ENCODE data around the gene UBTD2.
"Not testable (repeated sequence)": the region's sequence is repeated elsewhere in the genome, so short reads cannot be mapped to it uniquely, and the experiment has no call there.

UBTD2 gene

GRCh38 chr5:172207511-172207910 lies 76.1 kb downstream of the UBTD2 start:
- no peaks in the 10 kb centered on the region for H3K9me3 Mint-ChIP-seq
- H3K4me3 Mint-ChIP-seq: no peak overlapping the region
- peaks cover 13% of the 10 kb centered on the region for H3K4me1 Mint-ChIP-seq
- DNase-seq (no peak), ATAC-seq (no peak)
- no peak overlapping the region for H3K27ac Mint-ChIP-seq
- peaks cover 9% of the 10 kb centered on the region for H3K36me3 Mint-ChIP-seq (ENCODE audit: low read depth)
- no peaks in the 10 kb centered on the region for H3K27me3 Mint-ChIP-seq

GRCh38 chr5:172205984-172206383 lies 77.6 kb downstream of the UBTD2 start:
- ATAC-seq; DNase-seq; H3K4me3 Mint-ChIP-seq; H3K9me3 Mint-ChIP-seq; H3K27me3 Mint-ChIP-seq; H3K36me3 Mint-ChIP-seq (ENCODE audit: low read depth); H3K27ac Mint-ChIP-seq: not testable (repeated sequence)
- peaks cover 13% of the 10 kb centered on the region for H3K4me1 Mint-ChIP-seq

GRCh38 chr5:172200476-172200875 lies 83.1 kb downstream of the UBTD2 start:
- Mint-ChIP-seq H3K36me3 (ENCODE audit: low read depth) (no peaks in the 10 kb centered on the region), H3K4me3 (no peak overlapping the region), H3K27me3 (no peaks in the 10 kb centered on the region), H3K4me1 (no peaks in the 10 kb centered on the region), H3K9me3 (no peaks in the 10 kb centered on the region), H3K27ac (no peak overlapping the region)
- ATAC-seq (no peak), DNase-seq (no peak)

- ATAC-seq: no peak
- Mint-ChIP-seq H3K36me3 (ENCODE audit: low read depth) (no peaks in the 10 kb centered on the region), H3K27me3 (no peaks in the 10 kb centered on the region), H3K9me3 (no peaks in the 10 kb centered on the region), H3K27ac (no peak overlapping the region), H3K4me3 (no peak overlapping the region), H3K4me1 (no peaks in the 10 kb centered on the region)
- no peak for DNase-seq
Measured at GRCh38 chr5:172199446-172199845, 84.1 kb downstream of the UBTD2 start.

GRCh38 chr5:172197775-172198174 lies 85.8 kb downstream of the UBTD2 start:
- DNase-seq; H3K4me1 Mint-ChIP-seq; ATAC-seq; H3K4me3 Mint-ChIP-seq; H3K36me3 Mint-ChIP-seq (ENCODE audit: low read depth); H3K27ac Mint-ChIP-seq; H3K27me3 Mint-ChIP-seq; H3K9me3 Mint-ChIP-seq: not testable (repeated sequence)

GRCh38 chr5:172194985-172195774 lies 88.4 kb downstream of the UBTD2 start:
- H3K4me1 Mint-ChIP-seq: no peaks in the 10 kb centered on the region
- DNase-seq (no peak), ATAC-seq (no peak)
- H3K36me3 Mint-ChIP-seq (ENCODE audit: low read depth): no peaks in the 10 kb centered on the region
- no peak overlapping the region for H3K4me3 Mint-ChIP-seq
- H3K27me3 Mint-ChIP-seq: no peaks in the 10 kb centered on the region
- H3K9me3 Mint-ChIP-seq: no peaks in the 10 kb centered on the region
- no peak overlapping the region for H3K27ac Mint-ChIP-seq

- Mint-ChIP-seq H3K27me3 (no peaks in the 10 kb centered on the region), H3K27ac (no peak within 1 kb of the TSS)
- ATAC-seq: no peak
Measured at GRCh38 chr5:172193872-172194271, 89.7 kb downstream of the UBTD2 start, which contains the start of gene EFCAB9. Gene EFCAB9 (plus strand): TSS chr5:172194172. CDS start chr5:172194173, 1 bp downstream.

GRCh38 chr5:172189693-172190296 lies 93.8 kb downstream of the UBTD2 start:
- Mint-ChIP-seq H3K27me3 (no peaks in the 10 kb centered on the region), H3K9me3 (no peaks in the 10 kb centered on the region), H3K4me3 (no peak overlapping the region), H3K27ac (no peak overlapping the region), H3K36me3 (ENCODE audit: low read depth) (peaks cover 5% of the 10 kb centered on the region), H3K4me1 (peaks cover 21% of the 10 kb centered on the region)
- DNase-seq: no peak
- no peak for ATAC-seq

More at GRCh38 chr5:172193872-172194271, 89.7 kb downstream of the UBTD2 start, which contains the start of gene EFCAB9:
- Mint-ChIP-seq H3K4me3 (no peak within 1 kb of the TSS), H3K4me1 (peaks cover 7% of the 10 kb centered on the region), H3K36me3 (ENCODE audit: low read depth) (no peaks in the 10 kb centered on the region), H3K9me3 (no peaks in the 10 kb centered on the region)
- DNase-seq: no peak

- no peaks in the 10 kb centered on the region for H3K27me3 Mint-ChIP-seq
- no peaks in the 10 kb centered on the region for H3K9me3 Mint-ChIP-seq
- peaks cover 28% of the 10 kb centered on the region for H3K4me1 Mint-ChIP-seq
- ATAC-seq (no peak), DNase-seq (no peak)
- H3K27ac Mint-ChIP-seq: no peak overlapping the region
- peak overlapping the region; percentile 80 for H3K4me3 Mint-ChIP-seq
- H3K36me3 Mint-ChIP-seq (ENCODE audit: low read depth): peaks cover 11% of the 10 kb centered on the region
Measured at GRCh38 chr5:172188893-172189692, 94.5 kb downstream of the UBTD2 start.

GRCh38 chr5:172188033-172188892 lies 95.3 kb downstream of the UBTD2 start, which contains the start of gene STK10:
Gene STK10 (minus strand): TSS chr5:172188224. CDS start chr5:172188042, 182 bp downstream.
- ATAC-seq (peak; percentile 80), DNase-seq (peak; percentile 92)
- peaks cover 37% of the 10 kb centered on the region for H3K4me1 Mint-ChIP-seq
- peak within 1 kb of the TSS; percentile 96 for H3K27ac Mint-ChIP-seq
- no peaks in the 10 kb centered on the region for H3K9me3 Mint-ChIP-seq
- peaks cover 16% of the 10 kb centered on the region for H3K36me3 Mint-ChIP-seq (ENCODE audit: low read depth)
- H3K4me3 Mint-ChIP-seq: peak within 1 kb of the TSS; percentile 95
- H3K27me3 Mint-ChIP-seq: no peaks in the 10 kb centered on the region

GRCh38 chr5:172187118-172188032 lies 96.2 kb downstream of the UBTD2 start:
- DNase-seq (peak; percentile 73), ATAC-seq (peak; percentile 55)
- H3K27me3 Mint-ChIP-seq: no peaks in the 10 kb centered on the region
- H3K36me3 Mint-ChIP-seq (ENCODE audit: low read depth): peaks cover 20% of the 10 kb centered on the region
- H3K27ac Mint-ChIP-seq: peak overlapping the region; percentile 96
- H3K9me3 Mint-ChIP-seq: no peaks in the 10 kb centered on the region
- H3K4me1 Mint-ChIP-seq: peaks cover 45% of the 10 kb centered on the region
- H3K4me3 Mint-ChIP-seq: peak overlapping the region; percentile 95

- Mint-ChIP-seq H3K4me1 (peaks cover 56% of the 10 kb centered on the region), H3K9me3 (no peaks in the 10 kb centered on the region), H3K4me3 (peak overlapping the region; percentile 95), H3K27me3 (no peaks in the 10 kb centered on the region), H3K27ac (peak overlapping the region; percentile 96), H3K36me3 (ENCODE audit: low read depth) (peaks cover 20% of the 10 kb centered on the region)
- ATAC-seq: no peak
- DNase-seq: no peak
Measured at GRCh38 chr5:172186114-172186695, 97.4 kb downstream of the UBTD2 start.

GRCh38 chr5:172185096-172185461 lies 98.5 kb downstream of the UBTD2 start:
- H3K4me3 Mint-ChIP-seq: peak overlapping the region; percentile 95
- peaks cover 68% of the 10 kb centered on the region for H3K4me1 Mint-ChIP-seq
- H3K27ac Mint-ChIP-seq: peak overlapping the region; percentile 96
- no peaks in the 10 kb centered on the region for H3K27me3 Mint-ChIP-seq
- ATAC-seq (no peak), DNase-seq (no peak)
- peaks cover 25% of the 10 kb centered on the region for H3K36me3 Mint-ChIP-seq (ENCODE audit: low read depth)
- no peaks in the 10 kb centered on the region for H3K9me3 Mint-ChIP-seq
